ENCODE data around the gene GAS2L2. TPM values are rescaled to one million over a fixed set of nuclear protein-coding genes. Genes with fewer than 3 reads are reported as not detected.
"Not testable (repeated sequence)": the region's sequence is repeated elsewhere in the genome, so short reads cannot be mapped to it uniquely, and the experiment has no call there.

Gene GAS2L2
- polyA plus RNA-seq, 3 donors: 0.03 to 0.13 (median 0.07) TPM

- DNase-seq: no peak
Observed at GRCh38 chr17:35728551-35728950, 24.5 kb downstream of the GAS2L2 start.

GRCh38 chr17:35727635-35728034 lies 25.4 kb downstream of the GAS2L2 start:
- DNase-seq: no peak

GRCh38 chr17:35726953-35727460 lies 26.0 kb downstream of the GAS2L2 start:
- DNase-seq: no peak

- peak; percentile 71 for DNase-seq
Observed at GRCh38 chr17:35726127-35726952, 26.7 kb downstream of the GAS2L2 start.

- DNase-seq: no peak
Observed at GRCh38 chr17:35725802-35726126, 27.3 kb downstream of the GAS2L2 start.

GRCh38 chr17:35725058-35725457 lies 28.0 kb downstream of the GAS2L2 start:
- no peak for DNase-seq

GRCh38 chr17:35723735-35724134 lies 29.3 kb downstream of the GAS2L2 start:
- no peak for DNase-seq

GRCh38 chr17:35717475-35717874 lies 35.6 kb downstream of the GAS2L2 start:
- no peak for DNase-seq

- DNase-seq: no peak
Observed at GRCh38 chr17:35716897-35717465, 36.1 kb downstream of the GAS2L2 start.

- DNase-seq: no peak
Observed at GRCh38 chr17:35716173-35716572, 36.9 kb downstream of the GAS2L2 start.

- no peak for DNase-seq
Observed at GRCh38 chr17:35715416-35715815, 37.6 kb downstream of the GAS2L2 start.

GRCh38 chr17:35714988-35715387 lies 38.1 kb downstream of the GAS2L2 start:
- no peak for DNase-seq

GRCh38 chr17:35713069-35713728 lies 39.8 kb downstream of the GAS2L2 start:
- DNase-seq: peak; percentile 76

GRCh38 chr17:35710950-35711349 lies 42.1 kb downstream of the GAS2L2 start:
- no peak for DNase-seq

GRCh38 chr17:35709874-35710273 lies 43.2 kb downstream of the GAS2L2 start:
- DNase-seq: no peak

GRCh38 chr17:35708951-35709350 lies 44.1 kb downstream of the GAS2L2 start:
- DNase-seq: no peak

- no peak for DNase-seq
Observed at GRCh38 chr17:35708149-35708548, 44.9 kb downstream of the GAS2L2 start.

- no peak for DNase-seq
Observed at GRCh38 chr17:35705705-35706104, 47.3 kb downstream of the GAS2L2 start.

- no peak for DNase-seq
Observed at GRCh38 chr17:35705230-35705629, 47.8 kb downstream of the GAS2L2 start.

- not testable (repeated sequence) for DNase-seq
Observed at GRCh38 chr17:35703308-35703707, 49.7 kb downstream of the GAS2L2 start.

GRCh38 chr17:35701491-35701890 lies 51.5 kb downstream of the GAS2L2 start:
- no peak for DNase-seq

- no peak for DNase-seq
Observed at GRCh38 chr17:35700150-35700549, 52.9 kb downstream of the GAS2L2 start.

- no peak for DNase-seq
Observed at GRCh38 chr17:35698800-35699199, 54.2 kb downstream of the GAS2L2 start.
